ENCODE data around the gene RNF150. TPM values are rescaled to one million over a fixed set of nuclear protein-coding genes. Genes with fewer than 3 reads are reported as not detected.

The RNF150 gene
- total RNA-seq, 1 experiment from 2014 or later, result 4.4 TPM

DNA sequence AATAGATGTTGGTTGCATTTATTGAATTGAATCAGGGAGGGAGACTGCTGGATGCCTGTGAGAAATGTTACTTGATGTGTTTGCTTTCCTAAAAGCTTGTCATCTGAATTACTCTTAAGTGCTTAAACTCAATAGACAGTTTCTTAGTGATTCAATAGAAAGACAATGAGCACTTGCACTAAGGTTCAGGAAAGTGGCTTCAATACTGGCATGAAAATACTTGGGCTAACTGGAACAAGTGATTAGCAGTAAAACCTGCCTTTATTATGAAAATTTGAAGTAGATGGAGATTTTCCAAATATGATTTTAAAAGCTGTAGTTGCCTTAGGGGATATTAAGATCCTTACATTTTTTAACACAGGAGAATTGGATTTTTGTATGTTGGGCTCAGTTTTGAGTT lies 123.3 kb downstream of the RNF150 start:
- no peak overlapping the region for H2BK20ac ChIP-seq (ENCODE audit: low read depth, low read length, poor library complexity, severe bottlenecking)
- H3K23ac ChIP-seq (ENCODE audit: insufficient read length, low read depth, low read length), result no peak overlapping the region
- H2BK12ac ChIP-seq (ENCODE audit: insufficient read length, low read depth, low read length), result no peak overlapping the region
- no peak overlapping the region for H2BK15ac ChIP-seq (ENCODE audit: low read depth, low read length)
- Mint-ChIP-seq H3K27ac (no peak overlapping the region), H3K9me3 (peaks cover 0 to 6% of the 10 kb centered on the region in 2 experiments; a peak in 4 of 5 replicates), H3K36me3 (ENCODE audit: insufficient read depth in 1 of 3, low read depth in 3 of 3) (0 out of 7 replicates have a peak, but pooled peaks cover 0 to 1% (median 0%) of the 10 kb centered on the region in 3 experiments), H3K27me3 (ENCODE audit: low read depth) (no peaks in the 10 kb centered on the region), H3K4me1 (no peaks in the 10 kb centered on the region), H3K4me3 (no peak overlapping the region)
- no peak overlapping the region for H2BK120ac ChIP-seq (ENCODE audit: low read depth, low read length, poor library complexity, severe bottlenecking)
- no peak overlapping the region for H2AFZ ChIP-seq (ENCODE audit: low read length)
- no peaks in the 10 kb centered on the region for H3K79me2 ChIP-seq (ENCODE audit: insufficient read depth, low read length)
- no peak overlapping the region for H3T11ph ChIP-seq (ENCODE audit: low read length)
- no peak overlapping the region for H3K9ac ChIP-seq (ENCODE audit: extremely low read depth, insufficient read length, low read length)
- H3K27ac ChIP-seq (ENCODE audit: insufficient read length, low read depth, low read length), result no peak overlapping the region
- no peak overlapping the region for H4K5ac ChIP-seq (ENCODE audit: insufficient read length, low read depth, low read length)
- H3K9me3 ChIP-seq (ENCODE audit: control insufficient read depth, low read depth, low read length), result no peaks in the 10 kb centered on the region
- no peak overlapping the region for H3K18ac ChIP-seq (ENCODE audit: insufficient read length, low read depth, low read length)
- no peaks in the 10 kb centered on the region for H4K20me1 ChIP-seq (ENCODE audit: control insufficient read depth, insufficient read depth, insufficient read length)
- no peak overlapping the region for H4K8ac ChIP-seq (replicated peaks; ENCODE audit: insufficient read length, low read depth, low read length)
- DNase-seq, result no peak
- H3K27me3 ChIP-seq (ENCODE audit: insufficient read depth, low read length), result no peaks in the 10 kb centered on the region
- no peak overlapping the region for H3K4ac ChIP-seq (ENCODE audit: low read depth, low read length)
- H4K91ac ChIP-seq (ENCODE audit: insufficient read length, low read depth, low read length), result no peak overlapping the region
- H3K4me1 ChIP-seq (ENCODE audit: insufficient read depth, low read length), result no peaks in the 10 kb centered on the region
- no peak overlapping the region for H3K56ac ChIP-seq (ENCODE audit: insufficient read length, low read depth, low read length)
- H3K79me1 ChIP-seq (ENCODE audit: insufficient read depth, low read depth, low read length, poor library complexity, severe bottlenecking), result no peaks in the 10 kb centered on the region
- no peak overlapping the region for H3K4me2 ChIP-seq (ENCODE audit: insufficient read depth, insufficient read length, low read length)
- no peaks in the 10 kb centered on the region for H3K23me2 ChIP-seq (ENCODE audit: insufficient read length, low read depth, low read length, poor library complexity, severe bottlenecking)
- no peak overlapping the region for H2AK5ac ChIP-seq (ENCODE audit: insufficient read length, low read length)
- TF ChIP-seq, protein P1, sequence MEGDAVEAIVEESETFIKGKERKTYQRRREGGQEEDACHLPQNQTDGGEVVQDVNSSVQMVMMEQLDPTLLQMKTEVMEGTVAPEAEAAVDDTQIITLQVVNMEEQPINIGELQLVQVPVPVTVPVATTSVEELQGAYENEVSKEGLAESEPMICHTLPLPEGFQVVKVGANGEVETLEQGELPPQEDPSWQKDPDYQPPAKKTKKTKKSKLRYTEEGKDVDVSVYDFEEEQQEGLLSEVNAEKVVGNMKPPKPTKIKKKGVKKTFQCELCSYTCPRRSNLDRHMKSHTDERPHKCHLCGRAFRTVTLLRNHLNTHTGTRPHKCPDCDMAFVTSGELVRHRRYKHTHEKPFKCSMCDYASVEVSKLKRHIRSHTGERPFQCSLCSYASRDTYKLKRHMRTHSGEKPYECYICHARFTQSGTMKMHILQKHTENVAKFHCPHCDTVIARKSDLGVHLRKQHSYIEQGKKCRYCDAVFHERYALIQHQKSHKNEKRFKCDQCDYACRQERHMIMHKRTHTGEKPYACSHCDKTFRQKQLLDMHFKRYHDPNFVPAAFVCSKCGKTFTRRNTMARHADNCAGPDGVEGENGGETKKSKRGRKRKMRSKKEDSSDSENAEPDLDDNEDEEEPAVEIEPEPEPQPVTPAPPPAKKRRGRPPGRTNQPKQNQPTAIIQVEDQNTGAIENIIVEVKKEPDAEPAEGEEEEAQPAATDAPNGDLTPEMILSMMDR (conservative IDR thresholded peaks at IDR 0.05), result no peak
- H2BK5ac ChIP-seq (ENCODE audit: insufficient read length, low read length), result no peak overlapping the region
- H3K14ac ChIP-seq (ENCODE audit: insufficient read depth, low read length), result no peak overlapping the region
